Measurements from ENCODE around the gene NFATC2. TPM values are rescaled to one million over a fixed set of nuclear protein-coding genes. Genes with fewer than 3 reads are reported as not detected.

NFATC2 gene
- total and polyA plus RNA-seq, 2 experiments from 2014 or later, result 0.52 to 0.59 TPM

DNA sequence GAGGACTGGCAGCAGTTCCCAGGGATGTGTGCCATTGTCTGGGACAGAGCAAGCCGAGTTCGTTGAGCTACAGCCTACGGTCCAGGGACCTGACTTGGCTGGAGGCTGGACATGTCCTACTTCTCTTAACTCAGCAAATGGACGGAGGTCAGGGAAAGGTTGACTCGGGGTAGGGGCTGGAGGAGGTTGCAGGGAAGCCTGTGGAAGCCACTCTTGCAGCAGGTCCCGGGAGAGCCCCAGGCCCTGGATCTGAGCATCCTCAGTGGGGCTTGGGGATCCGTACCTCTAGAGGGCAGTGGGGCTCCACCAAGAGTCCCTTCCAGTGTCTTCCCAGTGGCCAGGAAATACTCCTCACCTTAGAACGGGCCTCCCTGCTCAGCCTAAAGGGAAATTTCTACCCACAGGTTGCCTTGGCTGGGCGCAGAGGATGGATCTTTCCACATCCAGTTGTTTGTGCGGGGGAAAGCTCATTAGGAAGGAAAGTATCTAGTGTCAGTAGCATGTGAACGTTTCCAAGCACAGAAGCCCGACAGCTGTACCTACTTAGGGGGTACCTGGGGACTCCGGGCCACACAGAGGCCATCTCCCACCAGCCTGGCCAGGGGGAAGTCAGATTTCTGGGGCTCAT, 170.2 kb downstream of the NFATC2 start:
- Mint-ChIP-seq H3K4me3 (no peak overlapping the region), H3K9me3 (no peaks in the 10 kb centered on the region), H3K36me3 (ENCODE audit: low read depth) (no peaks in the 10 kb centered on the region), H3K27me3 (ENCODE audit: insufficient read depth, low read depth, poor library complexity) (peaks cover 21% of the 10 kb centered on the region), H3K27ac (no peak overlapping the region), H3K4me1 (peaks cover 23% of the 10 kb centered on the region)
- ATAC-seq (peak; percentile 99), DNase-seq (ENCODE audit: low spot score) (peak; percentile 93)
- Histone ChIP-seq H3K79me2 (replicated peaks; ENCODE audit: insufficient read depth) (no peaks in the 10 kb centered on the region), H3K4me3 (no peak overlapping the region), H3F3A (replicated peaks; ENCODE audit: low read depth) (no peaks in the 10 kb centered on the region), H3K36me3 (ENCODE audit: insufficient read depth) (no peaks in the 10 kb centered on the region), H3K27ac (ENCODE audit: low read depth) (no peak overlapping the region), H3K27me3 (ENCODE audit: insufficient read depth) (no peaks in the 10 kb centered on the region), H4K20me1 (replicated peaks; ENCODE audit: insufficient read depth) (no peaks in the 10 kb centered on the region), H2AFZ (peak overlapping the region; percentile 96), H3K4me1 (ENCODE audit: insufficient read depth) (peaks cover 10% of the 10 kb centered on the region), H3K4me2 (no peak overlapping the region), H3K9me2 (ENCODE audit: insufficient read depth) (no peaks in the 10 kb centered on the region)
- TF ChIP-seq JUNB (IDR thresholded peaks at IDR 0.05; ENCODE audit: unreplicated experiment), result no peak
- no peak for TF ChIP-seq EZH2 (IDR thresholded peaks at IDR 0.05; ENCODE audit: low read depth, unreplicated experiment)
- TF ChIP-seq NANOG (IDR thresholded peaks at IDR 0.05; ENCODE audit: borderline replicate concordance), result no peak
- no peak for TF ChIP-seq CREB1 (CRISPR knock-in tag; IDR thresholded peaks at IDR 0.05; ENCODE audit: low read depth)
- no peak for TF ChIP-seq ZNF331 (CRISPR knock-in tag; IDR thresholded peaks at IDR 0.05; ENCODE audit: low read depth)
- no peak for TF ChIP-seq ZNF462 (CRISPR knock-in tag; IDR thresholded peaks at IDR 0.05)
- no peak for TF ChIP-seq POLR2AphosphoS5 (IDR thresholded peaks at IDR 0.05; ENCODE audit: low read depth)
- TF ChIP-seq, protein P1, sequence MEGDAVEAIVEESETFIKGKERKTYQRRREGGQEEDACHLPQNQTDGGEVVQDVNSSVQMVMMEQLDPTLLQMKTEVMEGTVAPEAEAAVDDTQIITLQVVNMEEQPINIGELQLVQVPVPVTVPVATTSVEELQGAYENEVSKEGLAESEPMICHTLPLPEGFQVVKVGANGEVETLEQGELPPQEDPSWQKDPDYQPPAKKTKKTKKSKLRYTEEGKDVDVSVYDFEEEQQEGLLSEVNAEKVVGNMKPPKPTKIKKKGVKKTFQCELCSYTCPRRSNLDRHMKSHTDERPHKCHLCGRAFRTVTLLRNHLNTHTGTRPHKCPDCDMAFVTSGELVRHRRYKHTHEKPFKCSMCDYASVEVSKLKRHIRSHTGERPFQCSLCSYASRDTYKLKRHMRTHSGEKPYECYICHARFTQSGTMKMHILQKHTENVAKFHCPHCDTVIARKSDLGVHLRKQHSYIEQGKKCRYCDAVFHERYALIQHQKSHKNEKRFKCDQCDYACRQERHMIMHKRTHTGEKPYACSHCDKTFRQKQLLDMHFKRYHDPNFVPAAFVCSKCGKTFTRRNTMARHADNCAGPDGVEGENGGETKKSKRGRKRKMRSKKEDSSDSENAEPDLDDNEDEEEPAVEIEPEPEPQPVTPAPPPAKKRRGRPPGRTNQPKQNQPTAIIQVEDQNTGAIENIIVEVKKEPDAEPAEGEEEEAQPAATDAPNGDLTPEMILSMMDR (conservative IDR thresholded peaks at IDR 0.05; ENCODE audit: low read depth in 2 of 2), result peak; percentile 73 to 87
